SHP77 (cell line): ENCODE results near the gene ETNK1.
A peak's percentile ranks its signal among the peaks of the same experiment; 100 is the strongest.
"Not testable (repeated sequence)": the region's sequence is repeated elsewhere in the genome, so short reads cannot be mapped to it uniquely, and the experiment has no call there.

ENCODE experiments used
- DNase-seq, 2 experiments: peaks; one replicate each; lab custom pipeline; 2025; lab: John Stamatoyannopoulos, UW

Gene ETNK1, protein sequence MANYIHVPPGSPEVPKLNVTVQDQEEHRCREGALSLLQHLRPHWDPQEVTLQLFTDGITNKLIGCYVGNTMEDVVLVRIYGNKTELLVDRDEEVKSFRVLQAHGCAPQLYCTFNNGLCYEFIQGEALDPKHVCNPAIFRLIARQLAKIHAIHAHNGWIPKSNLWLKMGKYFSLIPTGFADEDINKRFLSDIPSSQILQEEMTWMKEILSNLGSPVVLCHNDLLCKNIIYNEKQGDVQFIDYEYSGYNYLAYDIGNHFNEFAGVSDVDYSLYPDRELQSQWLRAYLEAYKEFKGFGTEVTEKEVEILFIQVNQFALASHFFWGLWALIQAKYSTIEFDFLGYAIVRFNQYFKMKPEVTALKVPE

DNA sequence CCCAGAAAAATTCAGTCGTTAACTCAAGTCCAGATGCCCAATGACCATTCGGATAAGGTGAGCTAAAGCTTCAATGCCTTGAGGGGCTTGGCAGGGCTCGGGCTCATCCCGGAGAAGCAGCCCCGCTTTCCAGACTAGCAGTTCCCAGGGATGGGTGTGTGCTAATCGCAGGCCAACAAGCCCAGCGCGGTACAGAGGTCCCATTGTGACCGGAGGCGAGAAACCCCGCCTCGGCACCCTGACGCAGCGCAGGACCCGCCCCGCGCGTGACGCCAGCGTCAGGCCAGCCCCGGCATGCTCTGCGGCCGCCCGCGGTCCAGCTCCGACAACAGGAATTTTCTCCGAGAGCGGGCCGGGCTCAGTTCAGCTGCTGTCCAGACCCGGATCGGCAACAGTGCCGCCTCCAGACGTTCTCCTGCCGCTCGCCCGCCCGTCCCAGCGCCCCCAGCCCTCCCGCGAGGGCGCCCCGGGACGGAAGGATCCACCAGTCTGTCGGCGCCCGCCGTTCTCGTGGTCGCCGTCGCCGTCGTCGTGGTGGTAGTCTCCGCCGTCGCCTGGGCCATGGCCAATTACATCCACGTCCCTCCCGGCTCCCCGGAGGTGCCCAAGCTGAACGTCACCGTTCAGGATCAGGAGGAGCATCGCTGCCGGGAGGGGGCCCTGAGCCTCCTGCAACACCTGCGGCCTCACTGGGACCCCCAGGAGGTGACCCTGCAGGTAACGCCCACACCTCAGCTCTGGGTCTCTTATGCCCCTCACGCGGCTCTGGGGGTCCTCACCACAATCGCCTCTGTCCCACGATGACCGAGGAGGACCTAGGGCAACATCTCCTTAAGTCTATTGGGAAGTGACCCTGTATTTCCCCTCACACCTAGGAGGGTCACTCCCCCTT is at the start of gene ETNK1:
Gene ETNK1, plus strand, starts transcription at position 302 of the 892 bp plus-strand sequence. Its CDS starts 260 bp downstream, at position 562.
- peak; percentile 70 to 85 for DNase-seq

- no peak for DNase-seq
Measured at GRCh38 chr12:22576065-22576464, 48.9 kb upstream of the ETNK1 start.

- DNase-seq: no peak
Measured at GRCh38 chr12:22576473-22576872, 48.5 kb upstream of the ETNK1 start.

DNA sequence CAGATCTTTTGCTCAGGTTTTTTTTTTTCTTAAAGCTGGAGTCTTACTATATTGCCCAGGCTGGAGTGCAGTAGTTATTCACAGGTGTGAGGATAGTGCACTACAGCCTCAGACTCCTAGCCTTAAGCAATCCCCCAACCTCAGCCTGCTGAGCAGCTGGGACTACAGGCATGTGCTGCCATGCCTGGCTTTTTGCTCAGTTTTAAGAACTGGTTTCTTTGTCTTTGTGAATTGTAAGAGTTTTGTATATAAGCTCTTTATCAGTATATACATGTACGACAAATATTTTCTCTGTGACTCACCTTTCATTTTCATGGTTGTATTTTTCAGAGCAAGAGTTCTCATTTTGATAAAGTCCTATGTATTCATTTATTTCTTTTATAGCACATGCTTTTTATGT is 47.3 kb upstream of the ETNK1 start:
- no peak for DNase-seq

GRCh38 chr12:22578328-22578727 is 46.6 kb upstream of the ETNK1 start:
- DNase-seq: no peak

DNA sequence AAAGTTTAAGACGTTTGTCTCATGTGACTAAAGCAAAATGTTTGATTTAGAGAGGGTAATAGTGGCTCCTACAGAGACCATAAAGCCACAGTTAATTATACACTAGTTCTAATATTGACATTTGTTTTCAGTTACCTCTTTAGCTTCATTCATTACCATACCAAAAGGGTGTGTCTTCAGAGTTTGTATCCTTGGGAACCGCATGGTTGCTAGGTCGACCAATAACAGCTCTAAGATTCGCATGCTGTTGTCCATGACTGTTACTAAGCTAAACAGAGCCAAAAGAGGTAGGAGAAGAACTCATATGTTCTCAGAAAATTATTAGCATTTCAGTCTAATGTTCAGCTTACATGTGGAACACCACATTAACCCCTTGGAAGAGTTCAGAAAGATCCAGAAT is 36.2 kb upstream of the ETNK1 start:
- no peak for DNase-seq

DNA sequence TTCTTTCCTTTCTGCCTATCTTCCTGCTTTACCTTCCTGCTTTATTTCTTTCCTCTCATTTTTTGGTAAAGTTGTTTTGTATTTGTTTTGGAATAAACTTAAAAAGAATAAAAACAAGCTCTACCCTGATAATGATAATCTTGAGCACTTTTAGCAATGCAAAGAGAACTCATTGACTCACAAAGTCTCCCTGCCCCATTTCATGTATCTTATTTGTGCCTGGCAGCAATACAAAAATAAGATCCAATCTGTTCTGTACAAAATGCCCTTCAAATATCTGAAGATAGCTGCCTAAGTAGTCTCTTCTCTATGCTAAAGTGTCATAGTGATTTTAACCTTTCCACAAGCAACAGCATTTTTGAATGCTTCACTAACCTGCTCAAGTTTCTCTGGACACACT is 31.1 kb upstream of the ETNK1 start:
- no peak for DNase-seq

- not testable (repeated sequence) for DNase-seq
Measured at GRCh38 chr12:22597539-22597938, 27.4 kb upstream of the ETNK1 start.

DNA sequence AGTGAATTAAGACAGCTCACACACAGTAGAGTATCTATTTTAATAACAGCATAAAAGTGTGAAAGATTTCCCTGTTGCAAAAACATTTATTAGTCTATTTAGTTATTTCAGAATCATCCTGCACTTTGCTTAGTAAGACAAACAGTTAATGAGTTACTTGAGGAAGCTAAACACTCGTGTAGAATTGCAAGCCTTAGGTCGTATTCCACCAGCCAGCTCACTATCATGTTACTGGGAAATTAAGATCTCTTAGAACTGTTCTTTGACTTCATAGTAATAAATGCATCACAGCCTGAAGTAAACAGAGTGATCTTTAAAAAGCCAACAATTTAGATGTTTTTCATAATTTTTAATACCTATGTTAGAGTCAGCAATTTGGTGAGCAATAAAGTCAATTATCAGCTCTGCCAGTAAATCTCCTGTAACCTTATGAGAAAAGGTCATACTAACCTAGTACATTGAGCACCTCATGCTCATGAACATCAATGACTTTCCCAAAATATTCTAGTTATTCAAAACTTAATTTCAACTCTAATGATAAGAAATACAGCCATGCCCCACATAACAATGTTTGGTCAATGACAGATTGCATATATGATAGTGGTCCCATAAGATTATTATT is 26.7 kb upstream of the ETNK1 start:
- no peak for DNase-seq

DNA sequence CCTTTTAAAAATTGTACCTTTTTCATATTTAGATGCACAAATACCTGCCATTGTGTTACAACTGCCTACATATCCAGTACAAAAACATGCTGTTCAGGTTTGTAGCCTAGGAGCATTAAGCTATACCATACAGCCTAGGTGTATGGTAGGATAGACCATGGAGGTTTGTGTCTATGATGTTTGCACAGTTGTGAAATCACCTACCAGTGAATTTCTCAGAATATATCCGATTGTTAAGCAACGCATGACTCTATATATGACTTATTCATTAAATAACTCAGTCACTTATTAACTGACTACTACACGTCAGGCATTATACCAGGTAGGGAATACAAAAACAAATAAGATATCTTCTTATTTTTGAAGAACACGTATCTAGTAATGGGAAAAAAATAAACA is 26.2 kb upstream of the ETNK1 start:
- DNase-seq: no peak

- DNase-seq: no peak
Measured at GRCh38 chr12:22600181-22600580, 24.8 kb upstream of the ETNK1 start.

DNA sequence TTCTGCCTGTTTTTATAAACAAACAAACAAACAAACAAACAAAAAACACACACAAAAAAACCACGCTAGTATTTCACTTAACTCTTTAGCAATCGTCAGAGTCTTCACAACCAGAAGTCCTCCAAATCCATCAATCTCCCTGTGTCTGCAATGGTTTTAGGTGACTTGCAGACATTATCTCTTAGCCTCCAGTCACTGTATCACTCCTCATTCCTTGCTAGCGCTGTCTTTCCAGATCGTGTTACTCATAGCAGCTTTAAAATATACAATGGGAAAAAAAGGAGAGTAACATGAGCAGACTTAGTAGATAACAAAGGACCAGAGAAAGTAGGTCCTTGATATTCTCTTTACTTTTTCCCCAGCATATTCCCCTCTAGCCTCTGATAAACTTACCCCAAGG is 15.5 kb upstream of the ETNK1 start:
- DNase-seq: no peak

DNA sequence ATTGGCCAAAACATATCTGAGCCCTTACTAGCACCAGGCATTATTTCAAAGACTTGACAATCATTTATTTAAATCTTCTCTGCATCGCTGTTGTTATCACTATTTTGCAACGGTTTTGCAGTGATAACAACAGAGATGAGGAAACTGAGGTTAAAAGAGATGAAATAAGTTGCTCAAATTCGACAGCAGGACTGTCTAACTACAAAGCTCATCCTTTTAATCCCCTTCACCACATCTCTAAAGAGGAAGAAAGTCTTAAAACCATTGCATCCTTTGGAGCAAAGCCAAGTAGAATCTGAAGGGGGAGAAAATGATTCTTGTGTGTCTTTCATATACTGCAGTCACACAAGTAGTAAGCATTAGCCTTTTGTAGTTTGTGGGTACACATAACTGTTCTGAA is 14.8 kb upstream of the ETNK1 start:
- DNase-seq: no peak

GRCh38 chr12:22612822-22613221 is 12.1 kb upstream of the ETNK1 start:
- not testable (repeated sequence) for DNase-seq

DNA sequence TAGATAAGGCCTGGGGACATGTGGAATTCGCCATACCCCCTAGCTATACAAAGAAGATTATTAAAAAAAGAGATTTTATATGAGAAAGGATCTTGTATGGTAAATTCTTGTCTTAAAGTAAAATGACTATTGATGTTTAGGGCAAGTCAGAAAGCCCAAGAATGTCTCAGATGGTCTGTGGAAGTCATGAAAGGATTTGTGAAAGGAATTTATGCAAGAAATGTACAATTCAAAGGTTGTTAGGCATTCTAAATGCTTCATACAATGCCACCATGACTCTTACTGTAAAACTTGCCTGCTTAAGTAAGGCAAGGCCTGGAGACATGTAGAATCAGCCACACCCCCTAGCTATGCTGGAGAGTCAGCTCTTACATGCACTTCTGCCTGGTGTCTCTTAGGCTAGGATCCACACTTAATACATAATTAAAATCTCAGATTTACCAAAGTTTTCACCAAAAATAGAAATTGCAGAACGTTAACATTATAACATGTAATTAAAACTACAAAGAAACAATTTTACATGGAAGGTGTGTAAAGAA is 8.9 kb upstream of the ETNK1 start:
- DNase-seq: no peak

GRCh38 chr12:22617630-22618029 is 7.3 kb upstream of the ETNK1 start:
- DNase-seq: no peak

- peak in 1 of 2 experiments; percentile 13 for DNase-seq
Measured at GRCh38 chr12:22624548-22624869, 462 bp upstream of the ETNK1 start.

DNA sequence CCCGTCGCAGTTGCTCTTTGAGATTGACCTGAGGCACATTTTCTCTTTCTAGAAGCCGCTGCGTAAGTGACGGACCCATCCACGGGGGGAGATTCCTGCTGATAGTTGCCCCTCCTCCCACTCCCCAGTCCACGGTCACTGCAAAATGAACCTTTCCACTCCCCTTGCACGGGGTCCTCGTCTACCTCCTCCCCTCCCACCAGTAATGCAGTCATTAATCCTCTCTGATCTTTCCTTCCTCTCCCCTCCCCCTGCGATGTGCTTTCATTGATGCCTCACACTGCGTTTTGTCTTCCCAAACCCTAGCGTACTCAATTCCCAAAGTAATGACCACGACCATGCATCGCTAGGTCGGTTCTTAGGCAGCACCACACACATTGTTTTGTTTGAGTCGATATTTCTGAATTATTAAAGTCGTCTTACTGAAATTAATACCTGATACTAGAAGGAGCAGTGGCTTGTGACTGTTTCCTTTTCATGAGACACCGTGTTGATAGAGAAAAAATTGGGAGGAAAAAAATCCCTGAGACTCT is 857 bp downstream of the ETNK1 start:
- peak in 1 of 2 experiments; percentile 28 for DNase-seq

DNA sequence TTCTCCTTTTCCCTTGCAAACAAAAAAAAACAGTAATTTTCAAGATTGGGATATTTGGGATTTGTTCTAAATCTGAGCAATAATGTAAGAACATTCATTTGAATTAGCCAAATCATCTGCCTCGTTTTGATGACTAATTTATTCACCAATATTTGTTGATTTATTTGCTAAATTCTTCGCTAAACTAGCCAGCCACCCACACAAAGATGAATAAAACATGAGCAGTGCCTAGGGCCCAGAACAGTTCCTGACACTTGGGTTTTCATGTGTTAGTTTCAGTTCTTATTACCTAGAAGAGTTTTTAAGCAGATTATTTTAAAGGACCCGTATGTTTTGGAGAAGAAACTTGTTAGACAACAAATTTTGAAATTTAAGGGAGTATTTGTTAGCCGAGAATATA is 1.4 kb downstream of the ETNK1 start:
- DNase-seq: no peak

GRCh38 chr12:22627371-22627770 is 2.4 kb downstream of the ETNK1 start:
- DNase-seq: no peak

GRCh38 chr12:22628228-22628627 is 3.3 kb downstream of the ETNK1 start:
- DNase-seq: no peak

- DNase-seq: no peak
Measured at GRCh38 chr12:22631863-22632463, 7.0 kb downstream of the ETNK1 start.
